Stimulated activated CD4-positive, alpha-beta T cell treated with anti-CD3 and anti-CD28 coated beads, Interleukin-12 subunit alpha, Interleukin-12 subunit beta, amount 100 ng/mL, for 48 hours (primary cell): Measurements from ENCODE around the gene CPLANE1.
"Not testable (repeated sequence)": the region's sequence is repeated elsewhere in the genome, so short reads cannot be mapped to it uniquely, and the experiment has no call there.

Experiments used
- DNase-seq, 3 donors: peaks; one replicate each; pipeline ENCODE4 v3.0.0-alpha.2; 2020; ENCODE audit warnings: low read depth in 2 of 3, low spot score in 1 of 3

The CPLANE1 gene

DNA sequence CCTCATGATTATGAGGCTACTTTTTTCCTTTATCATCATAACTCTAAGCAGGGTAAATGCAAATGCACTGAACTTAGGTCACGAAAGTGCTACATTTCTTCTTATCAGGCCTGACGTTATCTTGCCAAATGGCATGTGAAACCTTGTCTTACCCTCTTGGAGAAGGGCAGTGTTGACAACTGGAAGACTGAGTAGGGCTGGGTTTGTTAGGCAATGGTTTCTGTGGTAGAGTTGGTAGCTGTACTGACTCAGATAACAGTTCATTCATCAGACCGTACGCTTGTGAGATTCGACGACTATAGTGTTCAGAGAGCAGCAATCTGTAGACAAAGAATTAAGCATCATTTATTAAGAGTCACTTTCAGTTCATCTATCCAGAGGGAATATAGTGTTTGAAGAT is 127.7 kb downstream of the CPLANE1 start:
- no peak for DNase-seq

DNA sequence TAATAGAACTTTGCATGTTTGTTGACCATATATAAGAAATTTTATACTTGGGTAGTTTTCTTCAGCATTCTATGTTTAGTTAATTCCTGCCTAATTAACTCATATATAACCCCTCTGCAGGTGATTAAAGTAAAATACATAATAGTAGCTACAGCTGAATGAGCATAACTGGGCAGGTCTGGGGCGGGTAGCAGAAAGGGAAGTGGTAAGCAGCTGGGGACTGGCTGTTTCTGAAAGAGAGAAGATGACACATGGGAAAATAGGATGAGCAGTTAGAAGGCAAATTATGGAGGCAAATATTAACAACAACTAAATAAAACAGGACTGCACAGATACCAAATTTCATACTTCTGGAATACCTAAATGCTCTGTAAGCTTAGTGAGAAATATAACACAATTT is 128.1 kb downstream of the CPLANE1 start:
- DNase-seq, result no peak

DNA sequence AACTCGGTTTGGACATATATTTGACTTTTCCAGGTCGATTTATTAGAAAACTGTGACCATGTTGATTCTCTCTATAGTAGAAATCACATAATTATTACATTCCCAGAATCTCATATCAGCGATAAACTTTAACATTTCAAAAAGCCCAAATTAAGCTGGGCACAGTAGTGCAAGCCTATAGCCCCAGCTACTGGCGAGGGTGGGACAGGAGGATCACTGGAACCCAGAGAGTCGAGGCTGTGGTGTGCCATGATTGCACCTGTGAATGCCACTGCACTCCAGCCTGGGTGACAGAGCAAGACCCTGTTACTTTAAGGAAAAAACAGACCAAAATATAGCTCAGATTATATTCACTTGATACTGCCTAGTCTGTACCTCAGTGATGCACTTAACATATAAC is 128.9 kb downstream of the CPLANE1 start:
- DNase-seq, result no peak

DNA sequence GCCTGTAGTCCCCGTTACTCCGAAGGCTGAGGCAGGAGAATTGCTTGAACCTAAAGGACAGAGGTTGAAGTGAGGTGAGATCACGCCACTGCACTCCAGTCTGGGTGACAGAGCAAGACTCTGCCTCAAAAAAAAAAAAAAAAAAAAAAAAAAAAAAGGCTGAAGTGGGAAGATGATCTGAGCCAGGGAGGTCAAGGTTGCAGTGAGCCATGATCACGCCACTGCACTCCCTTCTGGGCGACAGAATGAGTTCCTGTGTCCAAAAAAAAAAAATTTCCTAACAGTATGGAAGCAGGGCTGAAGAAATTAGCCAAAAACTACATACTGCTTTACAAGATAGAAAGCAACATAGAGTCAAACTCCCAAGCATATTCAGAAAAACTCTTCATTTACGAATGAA is 132.8 kb downstream of the CPLANE1 start:
- no peak for DNase-seq

DNA sequence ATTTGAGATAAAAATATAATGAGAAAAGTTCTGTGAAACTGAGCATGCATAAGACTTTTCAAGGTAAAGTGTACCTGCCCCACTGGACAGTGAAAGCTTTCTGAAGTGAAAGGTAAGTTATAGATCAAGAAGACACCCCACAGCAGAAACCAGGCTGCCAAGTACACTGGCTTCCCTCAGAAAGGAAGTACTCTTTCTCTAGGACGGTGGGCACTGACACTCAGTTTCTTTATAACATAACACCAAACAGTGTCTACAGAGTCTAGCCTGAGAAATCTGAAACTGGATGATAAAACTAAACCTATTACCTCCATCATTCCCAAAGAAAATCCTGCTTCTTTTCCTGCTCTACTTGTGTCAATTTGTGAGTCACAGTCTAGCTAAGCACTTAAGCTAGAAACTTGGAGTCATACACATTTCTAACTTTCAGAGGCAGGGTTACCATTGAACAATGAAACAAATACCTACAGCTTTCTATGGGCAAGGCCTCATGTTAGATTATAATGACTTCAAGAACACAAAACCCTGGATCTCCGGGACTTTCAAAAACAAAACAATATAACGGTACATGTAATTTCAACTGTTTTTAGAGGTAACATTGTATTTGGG is 136.7 kb downstream of the CPLANE1 start:
- DNase-seq, result no peak

DNA sequence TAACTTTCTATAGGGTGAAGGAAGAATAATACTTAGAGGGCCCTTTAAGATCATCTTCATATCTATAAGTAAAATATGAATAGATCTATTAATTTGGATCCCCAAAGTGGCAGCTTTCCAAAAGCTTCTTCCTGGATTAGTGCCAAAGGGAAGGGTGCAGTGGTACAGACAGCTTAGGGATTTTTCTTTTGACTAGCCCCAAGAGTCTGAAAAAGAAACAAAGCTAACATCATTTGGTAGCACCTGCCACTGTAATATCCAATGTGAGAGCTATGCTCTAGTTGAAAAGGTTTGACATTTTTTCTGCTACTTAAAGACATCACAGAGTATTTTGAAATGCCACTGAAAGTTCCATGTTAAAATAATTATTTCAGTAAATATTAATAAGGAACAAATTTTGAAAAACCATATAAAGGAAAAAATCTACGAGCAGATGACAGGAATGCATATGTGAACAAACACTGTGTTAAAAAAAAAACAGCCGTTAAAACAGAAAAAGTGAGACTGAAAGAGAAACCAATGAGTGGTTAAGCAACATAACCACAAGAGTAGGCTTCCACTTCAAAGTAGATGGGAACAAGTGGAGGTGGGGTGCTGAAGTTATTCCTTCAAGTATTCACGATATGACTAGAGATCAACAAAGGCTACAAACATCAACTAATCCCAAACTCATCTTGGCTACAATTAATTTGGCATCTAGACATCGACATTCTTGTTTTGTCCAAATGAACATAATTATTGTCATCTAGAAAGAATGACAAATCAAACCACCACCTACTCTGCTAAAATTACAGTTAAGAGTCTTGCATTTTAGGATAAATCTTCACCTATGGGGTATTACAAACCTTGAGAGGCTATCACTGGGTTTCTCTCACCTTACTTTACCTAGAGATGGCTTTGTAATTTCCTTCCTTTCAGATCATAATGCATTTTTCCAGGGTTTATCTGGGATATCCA is 137.5 kb downstream of the CPLANE1 start:
- DNase-seq, result peak in 2 of 3 donors; percentile 3 to 17

DNA sequence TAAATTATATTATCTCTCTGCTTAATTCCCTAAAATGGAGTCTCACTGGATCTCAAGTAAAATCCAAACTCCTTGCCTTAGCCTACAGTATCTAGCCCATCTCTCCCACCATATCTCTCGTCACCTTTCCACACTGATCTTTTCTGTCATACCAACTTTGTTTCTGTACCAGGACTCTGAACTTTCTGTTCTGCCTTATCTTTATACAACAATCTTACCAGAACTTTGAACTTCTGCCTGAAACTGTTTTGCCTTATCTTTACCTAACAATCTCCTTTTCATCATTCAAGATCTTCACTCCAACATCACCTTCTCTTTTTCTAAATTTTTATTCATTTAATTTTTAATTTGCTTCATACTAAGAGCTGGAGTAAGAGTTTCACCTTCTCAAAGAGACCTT is 139.0 kb downstream of the CPLANE1 start:
- no peak for DNase-seq

DNA sequence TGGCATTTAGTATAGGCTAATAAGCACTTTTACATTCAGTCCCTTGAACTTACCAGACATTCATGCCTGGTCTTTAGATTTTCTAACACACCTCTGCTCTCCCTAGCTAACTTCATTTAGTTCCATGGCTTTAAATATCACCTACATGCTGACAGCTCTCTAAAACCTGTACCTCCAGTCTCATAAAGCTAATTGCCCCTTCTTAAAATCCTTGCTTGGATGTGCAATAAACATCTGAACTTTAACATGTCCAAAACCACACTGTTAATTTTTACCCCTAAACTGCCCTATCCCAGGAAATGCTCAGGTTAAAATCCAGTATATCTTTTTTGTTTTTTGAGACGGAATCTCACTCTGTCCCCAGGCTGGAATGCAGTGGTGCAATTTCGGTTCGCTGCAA is 139.8 kb downstream of the CPLANE1 start:
- DNase-seq, result no peak

DNA sequence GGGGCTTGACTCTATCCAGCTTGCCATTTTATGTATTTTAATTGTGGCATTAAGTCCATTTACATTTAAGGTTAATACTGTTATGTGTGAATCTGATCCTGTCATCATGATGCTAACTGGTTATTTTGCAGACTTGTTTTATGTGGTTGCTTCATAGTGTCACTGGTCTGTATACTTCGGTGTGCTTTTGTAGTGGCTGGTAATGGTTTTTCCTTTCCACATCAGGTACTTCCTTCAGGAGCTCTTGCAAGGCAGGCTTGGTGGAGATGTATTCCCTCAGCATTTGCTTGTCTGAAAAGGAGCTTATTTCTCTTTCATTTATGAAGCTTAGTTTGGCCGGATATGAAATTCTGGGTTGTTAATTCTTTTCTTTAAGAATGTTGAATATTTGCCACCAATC is 145.9 kb downstream of the CPLANE1 start:
- DNase-seq, result no peak

DNA sequence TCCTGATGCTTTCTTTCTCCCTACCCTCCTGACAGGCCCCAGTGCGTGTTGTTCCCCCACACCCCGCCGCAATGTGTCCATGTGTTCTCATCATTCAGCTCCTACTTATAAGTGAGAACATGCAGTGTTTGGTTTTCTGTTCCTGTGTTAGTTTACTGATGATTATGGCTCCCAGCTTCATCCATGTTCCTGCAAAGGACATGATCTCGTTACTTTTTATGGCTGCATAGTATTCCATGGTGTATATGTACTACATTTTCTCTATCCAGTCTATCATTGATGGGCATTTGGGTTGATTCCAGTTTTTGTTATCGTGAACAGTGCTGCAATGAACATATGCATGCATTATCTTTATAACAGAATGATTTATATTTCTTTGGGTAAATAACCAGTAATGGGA is 149.9 kb downstream of the CPLANE1 start:
- not testable (repeated sequence) for DNase-seq

DNA sequence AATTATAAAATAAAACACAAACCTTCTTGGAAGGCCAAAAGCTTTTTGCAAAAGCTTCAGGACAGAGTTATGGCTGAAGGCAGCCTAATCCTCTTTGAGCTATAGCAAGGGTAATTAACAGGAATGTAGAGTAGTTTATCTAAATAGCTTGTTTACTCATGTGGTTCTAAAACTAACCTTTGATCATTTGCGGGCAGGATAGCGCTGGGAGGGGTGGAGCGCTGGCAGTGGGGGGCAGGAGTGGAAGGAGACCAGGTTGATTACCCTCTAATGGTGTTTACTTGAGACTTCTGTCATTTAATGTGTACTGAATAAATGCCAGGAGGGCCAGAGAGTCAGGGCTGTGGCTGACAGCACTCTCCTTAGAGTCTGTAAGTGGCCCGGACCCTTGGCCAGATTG is 155.4 kb downstream of the CPLANE1 start:
- not testable (repeated sequence) for DNase-seq

DNA sequence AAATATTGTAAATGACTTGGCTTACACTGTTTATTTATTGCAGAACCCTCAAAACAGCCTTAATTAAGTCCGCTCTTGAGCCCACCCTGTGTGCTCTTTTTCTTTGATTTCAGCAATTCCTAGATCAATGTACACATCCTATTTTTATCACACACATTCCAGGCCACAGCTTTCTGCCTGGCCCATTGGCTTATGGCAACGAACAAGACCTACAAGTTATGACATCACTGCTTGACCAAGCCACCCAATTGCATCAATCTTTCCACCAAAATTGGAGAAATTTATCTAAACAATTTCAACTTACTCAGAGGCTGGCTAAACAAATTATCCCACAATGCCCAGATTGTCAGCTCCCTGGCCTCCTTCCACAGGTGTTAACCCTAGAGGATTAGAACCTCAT is 158.4 kb downstream of the CPLANE1 start:
- no peak for DNase-seq

DNA sequence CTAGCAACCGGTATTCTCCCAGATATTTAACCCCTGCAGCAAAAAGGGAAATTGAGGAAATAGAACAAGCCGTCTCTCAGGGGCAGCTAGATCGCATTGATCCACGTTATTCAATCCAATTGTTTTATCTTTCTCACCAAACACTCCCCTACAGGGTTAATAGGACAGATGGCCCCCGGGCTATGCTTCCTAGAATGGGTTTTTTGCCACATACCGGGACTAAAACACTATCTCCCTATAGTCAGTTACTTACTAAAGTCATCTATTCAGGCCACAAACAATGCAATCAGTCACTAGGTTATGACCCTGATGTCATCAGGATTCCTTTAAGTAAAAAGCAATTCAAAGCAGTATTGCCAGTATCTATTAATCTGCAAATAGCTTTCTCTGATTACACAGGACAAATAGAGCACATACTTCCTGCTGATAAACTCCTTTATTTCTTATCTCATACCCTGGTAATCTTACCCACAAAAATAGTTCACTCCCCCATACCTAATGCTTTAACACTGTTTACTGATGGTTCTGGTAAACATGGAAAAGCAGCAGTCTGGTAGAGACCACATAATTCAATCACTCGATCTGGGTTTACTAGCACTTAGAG is 159.0 kb downstream of the CPLANE1 start:
- no peak for DNase-seq

DNA sequence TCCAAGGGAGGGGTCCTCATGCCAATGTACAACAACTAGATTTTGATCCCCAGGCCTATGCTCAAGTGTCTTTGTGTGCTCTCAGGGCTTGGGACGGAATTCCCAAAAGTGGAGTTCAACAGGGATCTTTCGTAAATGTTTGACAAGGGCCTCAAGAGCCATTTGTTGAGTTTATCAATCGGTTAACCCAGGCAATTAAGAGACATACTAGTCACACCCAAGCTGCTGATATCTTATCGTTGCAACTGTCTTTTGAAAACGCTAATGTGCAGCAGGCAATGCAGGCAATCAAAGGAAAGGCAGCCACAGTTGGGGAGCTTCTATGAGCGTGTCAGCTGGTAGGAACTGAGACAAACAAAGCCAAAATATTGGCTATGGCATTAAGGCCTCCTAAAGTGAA is 161.2 kb downstream of the CPLANE1 start:
- DNase-seq, result no peak

DNA sequence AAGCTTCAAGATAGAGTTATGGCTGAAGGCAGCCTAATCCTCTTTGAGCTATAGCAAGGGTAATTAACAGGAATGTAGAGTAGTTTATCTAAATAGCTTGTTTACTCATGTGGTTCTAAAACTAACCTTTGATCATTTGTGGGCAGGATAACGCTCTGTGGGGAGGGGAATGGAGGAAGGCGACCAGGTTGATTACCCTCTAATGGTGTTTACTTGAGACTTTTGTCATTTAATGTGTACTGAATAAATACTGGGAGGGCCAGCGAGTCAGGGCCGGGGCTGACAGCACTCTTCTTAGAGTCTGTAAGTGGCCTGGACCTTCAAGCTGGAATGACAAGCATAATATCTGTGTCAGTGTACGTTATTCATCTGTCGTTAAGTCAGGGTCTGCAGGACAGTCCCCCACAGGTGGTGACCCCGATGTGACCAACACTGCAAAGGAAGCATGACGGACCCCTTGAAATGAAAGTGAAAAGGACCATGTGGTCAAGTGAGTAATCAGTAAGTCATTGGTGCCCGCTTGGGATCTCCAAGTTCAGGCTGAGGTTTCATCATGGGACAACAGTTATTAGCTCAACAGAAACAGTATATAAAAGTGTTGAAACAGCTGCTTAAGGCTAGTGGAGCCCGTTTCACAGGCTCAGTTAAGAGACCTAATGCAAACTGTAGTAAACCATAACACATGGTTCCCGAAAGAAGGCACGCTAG is 162.6 kb downstream of the CPLANE1 start:
- no peak for DNase-seq

DNA sequence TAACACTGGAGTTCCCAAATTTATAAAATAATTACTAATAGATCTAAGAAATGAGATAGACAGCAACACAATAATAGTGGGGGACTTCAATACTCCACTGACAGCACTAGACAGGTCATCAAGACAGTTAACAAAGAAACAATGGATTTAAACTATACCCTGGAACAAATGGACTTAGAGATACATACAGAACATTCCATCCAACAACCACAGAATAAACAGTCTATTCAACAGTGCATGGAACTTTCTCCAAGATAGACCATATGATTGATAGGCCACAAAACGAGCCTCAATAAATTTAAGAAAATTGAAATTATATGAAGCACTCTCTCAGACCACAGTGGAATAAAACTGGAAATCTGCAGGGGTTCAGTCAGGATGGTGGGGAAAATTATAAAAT is 163.2 kb downstream of the CPLANE1 start:
- DNase-seq, result not testable (repeated sequence)

DNA sequence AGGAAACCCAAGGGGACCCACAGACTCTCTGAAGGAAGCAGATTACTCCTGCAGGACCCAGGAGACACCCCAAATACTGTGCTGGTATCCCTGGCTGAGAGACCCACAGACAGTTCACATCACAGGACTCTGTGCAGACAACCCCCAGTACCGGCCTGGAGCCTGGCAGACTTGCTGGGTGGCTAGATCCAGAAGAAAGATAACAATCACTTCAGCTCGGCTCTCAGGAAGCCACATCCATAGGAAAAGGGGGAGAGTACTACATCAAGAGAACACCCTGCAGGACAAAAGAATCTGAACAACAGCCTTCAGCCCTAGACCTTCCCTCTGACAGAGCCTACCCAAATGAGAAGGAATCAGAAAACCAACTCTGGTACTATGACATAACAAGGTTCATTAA is 166.2 kb downstream of the CPLANE1 start:
- DNase-seq, result not testable (repeated sequence)

DNA sequence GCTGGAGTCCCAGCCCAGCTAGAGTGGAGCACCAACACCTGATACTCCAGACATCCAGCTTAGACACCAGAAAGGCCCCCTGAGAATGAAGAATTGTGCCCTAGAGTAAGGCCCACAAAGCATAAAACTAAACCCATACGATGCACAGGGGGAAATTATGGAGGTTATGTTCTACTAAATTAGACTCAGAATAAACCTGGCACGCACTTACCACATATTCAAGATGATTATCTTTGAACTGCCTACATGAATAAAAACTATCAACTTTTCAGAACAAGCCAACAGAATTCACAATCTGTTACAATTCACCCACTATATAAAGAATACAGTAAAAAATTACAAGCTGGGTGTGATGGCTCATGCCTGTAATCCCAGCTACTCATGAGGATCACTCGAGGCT is 168.5 kb downstream of the CPLANE1 start:
- DNase-seq, result no peak

DNA sequence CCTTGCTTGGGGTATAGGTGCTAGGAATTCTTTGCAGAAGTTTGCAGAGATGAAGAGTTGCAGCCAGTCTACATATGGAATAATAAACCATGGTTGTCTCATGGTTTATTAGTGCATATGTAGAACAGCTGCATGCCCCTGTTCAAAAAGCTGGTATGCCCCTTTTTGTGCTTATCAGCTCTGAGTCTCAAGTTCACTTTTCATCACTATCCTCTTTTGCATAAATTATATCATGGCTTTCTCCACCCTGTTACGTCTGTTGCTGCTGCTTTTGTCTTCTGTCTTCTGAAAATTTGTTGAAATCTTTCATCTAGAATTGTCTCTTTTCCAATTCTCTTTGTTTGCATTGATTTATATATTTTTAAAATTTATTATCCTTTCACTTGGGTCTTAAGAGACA is 172.0 kb downstream of the CPLANE1 start:
- no peak for DNase-seq

DNA sequence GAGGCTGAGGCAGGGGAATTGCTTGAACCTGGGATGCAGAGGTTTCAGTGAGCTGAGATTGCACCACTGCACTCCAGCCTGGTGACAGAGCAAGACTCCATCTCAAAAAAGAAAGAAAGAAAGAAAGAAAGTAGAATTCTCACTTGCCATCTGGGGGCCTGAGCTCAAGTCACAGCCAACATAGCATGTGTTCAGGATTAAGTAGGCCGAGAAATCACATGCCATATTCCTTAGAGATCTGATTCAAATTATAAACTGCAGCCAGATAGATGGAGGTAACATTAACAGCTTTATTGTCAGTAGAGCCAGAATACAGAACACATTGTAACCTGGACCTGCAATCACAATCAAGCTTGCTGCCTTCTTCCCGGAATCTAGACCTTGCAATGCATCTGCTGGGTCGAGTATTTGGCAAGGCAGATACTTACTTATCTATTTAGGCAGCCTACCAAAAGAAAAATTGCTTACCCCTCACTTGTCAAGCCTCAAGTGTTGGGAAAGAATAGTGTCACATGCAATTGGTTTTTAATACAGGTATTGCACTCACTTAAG is 173.7 kb downstream of the CPLANE1 start:
- DNase-seq, result no peak

DNA sequence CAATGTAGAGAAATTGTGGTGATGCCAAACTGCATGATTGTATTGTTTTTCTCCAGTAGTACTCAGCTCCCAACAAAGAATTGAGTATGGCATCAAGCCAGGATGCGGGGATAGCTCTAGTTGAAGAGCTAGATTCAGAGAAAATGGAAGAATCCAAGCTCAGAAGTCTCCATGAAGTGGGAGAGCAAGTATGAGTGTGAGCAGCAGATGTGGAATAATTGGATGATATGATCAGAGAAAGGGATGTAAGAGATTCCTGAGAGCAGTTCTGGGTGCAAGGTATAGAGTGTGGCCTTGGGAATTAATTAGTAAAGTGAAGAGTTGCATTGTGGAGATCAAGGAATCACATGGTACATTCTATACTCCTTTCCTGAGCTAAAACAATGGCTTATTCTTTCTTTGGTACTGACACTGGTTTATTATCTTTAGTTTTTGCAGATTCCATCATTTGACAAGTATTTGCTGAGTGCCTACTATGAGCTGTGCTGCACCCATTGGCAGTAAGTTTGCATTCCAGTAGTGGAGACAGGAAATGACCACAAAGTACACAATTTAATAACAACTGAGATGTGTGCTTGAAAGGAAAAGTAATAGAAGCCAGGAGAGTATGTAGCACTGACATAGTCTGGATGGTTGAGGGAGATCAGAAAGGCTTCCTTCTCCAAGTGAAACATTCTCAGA is 177.1 kb downstream of the CPLANE1 start:
- no peak for DNase-seq
